HT-29 (cell line): ENCODE results near the gene PHLDB3. TPM values are rescaled to one million over a fixed set of nuclear protein-coding genes. Genes with fewer than 3 reads are reported as not detected.
A peak's percentile ranks its signal among the peaks of the same experiment; 100 is the strongest.

ENCODE experiments used
- DNase-seq: peaks from one replicate; pipeline ENCODE4 v3.0.0-alpha.2; 2015; ENCODE audit warnings: low spot score
- total RNA-seq: library from RNA; depleted of rRNA; stranded (reverse); fragments of >200 nt; shearing (Covaris generic); gene quantifications from 2 replicates; pipeline ENCODE4 v1.2.3, GENCODE V29; 2014

The PHLDB3 gene
- total RNA-seq, 1 experiment from 2014 or later: 45.7 TPM

DNA sequence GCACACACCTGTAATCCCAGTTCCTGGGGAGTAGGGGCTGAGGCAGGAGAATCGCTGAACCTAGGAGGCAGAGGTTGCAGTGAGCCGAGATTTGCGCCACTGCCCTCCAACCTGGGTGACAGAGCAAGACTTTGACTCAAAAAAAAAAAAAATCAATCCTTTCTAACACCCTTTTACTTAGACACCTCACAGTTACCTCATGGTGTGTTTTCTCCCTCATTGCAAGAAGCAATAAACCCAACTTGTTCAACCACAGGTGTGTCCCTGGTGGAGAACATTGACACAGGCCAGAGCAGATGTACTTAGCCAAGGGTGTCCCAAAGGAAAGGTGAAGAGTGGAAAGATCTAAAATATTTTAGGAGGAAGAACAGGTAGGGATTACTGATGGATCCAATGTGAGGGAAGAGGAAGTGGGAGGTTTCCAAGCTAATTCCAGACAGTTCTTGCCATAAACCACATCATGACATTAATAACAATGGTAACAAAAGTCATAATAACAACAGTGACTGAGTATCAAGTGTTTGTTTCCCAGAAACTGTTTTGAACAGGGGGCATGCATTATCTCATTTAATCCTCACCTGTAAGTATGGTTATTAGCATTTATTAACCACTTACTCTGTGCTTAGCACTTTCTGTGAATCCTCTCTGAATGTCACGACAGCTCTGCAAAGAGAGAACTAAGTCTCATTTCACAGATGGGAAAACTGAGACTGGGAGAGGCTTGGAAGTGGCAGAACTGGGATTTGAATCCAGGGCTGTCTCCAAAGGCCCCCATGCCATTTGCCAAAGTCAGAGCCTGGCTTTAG lies 36.0 kb downstream of the PHLDB3 start:
- peak; percentile 18 for DNase-seq

DNA sequence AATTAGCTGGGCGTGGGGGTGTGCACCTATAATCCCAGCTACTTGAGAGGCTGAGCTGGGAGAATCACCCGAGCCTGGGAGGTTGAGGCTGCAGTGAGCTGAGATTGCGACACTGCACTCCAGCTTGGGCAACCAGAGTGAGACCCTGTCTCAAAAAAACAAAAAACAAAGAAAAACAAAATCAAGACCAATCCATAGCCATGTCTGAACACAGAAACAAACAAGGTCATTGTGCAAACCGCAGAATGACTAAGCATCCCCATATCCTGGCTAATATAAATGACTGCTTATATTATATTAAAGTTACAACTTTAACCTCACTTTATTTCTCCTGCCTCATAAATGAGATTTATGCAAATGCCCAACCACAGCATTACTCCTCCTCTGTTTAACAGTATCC lies 36.8 kb downstream of the PHLDB3 start:
- peak; percentile 44 for DNase-seq

DNA sequence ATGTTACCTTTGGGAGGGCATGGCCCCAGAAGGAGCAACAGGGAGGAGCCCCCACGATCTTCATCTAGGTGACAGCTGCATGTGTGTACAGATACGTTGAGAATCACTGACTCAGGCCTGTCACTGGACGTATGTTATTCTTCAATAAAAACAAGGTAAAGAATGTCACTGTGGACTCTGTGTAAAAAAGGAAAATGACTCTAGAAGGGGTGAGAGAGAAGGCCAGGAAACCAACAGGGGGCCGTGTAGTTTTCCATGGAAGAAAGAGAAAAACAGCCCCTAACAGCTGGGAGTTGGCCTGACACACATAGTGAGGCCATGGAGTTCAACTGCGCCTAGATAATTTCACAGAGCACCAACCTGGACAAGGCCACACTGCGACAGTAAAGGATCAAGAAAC lies 37.3 kb downstream of the PHLDB3 start:
- DNase-seq: no peak

DNA sequence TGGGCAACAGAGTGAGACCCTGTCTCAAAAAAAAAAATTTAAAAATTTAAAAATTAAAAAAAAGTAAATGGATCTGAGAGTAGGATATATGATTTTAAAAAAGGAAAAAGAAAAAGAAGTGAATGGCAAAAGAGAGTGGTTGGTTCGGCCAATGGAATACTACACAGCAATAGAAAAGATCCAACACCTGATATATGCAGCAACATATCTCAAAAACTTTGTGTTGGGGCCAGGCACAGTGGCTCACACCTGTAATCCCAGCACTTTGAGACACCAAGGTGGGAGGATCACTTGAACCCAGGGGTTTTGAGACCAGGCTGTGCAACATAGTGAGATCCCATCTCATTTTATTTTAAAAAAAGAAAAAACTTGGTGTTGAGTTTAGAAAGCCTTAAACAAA lies 37.8 kb downstream of the PHLDB3 start:
- no peak for DNase-seq

DNA sequence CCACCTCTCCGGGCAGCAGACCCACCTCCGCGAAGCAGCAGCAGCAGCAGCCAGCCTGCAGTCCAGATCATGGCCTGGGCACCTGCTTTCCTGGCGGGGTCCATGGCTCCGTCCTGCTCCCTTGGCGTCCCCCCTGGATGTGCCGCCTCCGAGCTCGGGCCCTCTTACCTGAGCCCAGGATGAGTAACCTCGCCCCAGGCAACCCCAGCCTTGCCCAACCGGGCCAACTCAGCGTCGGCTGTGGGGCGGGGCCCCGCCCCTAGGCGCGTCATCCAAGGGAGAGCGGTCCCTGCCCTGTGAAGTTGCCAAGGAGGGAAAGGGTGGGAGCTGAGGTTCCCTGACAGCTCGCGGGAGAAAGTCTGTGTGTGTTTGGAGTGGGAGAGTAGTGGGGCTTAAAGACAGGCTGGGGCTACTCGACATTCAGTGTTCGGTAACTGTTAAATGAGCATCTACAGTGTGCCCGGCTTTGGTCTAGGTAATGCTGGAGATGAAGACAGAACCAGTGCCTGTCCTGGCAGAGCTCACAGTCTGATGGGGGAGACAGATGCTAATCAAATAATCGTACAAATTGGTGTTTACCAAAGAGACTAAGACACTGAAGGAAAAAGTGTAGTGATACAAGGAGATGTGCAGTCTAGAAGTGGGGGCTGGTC lies 39.0 kb downstream of the PHLDB3 start, which contains the start of gene LYPD3:
TSS of gene LYPD3 (minus strand) at position 141 of the 653 bp plus-strand sequence. CDS start at position 104, 37 bp downstream.
- DNase-seq: peak; percentile 45

DNA sequence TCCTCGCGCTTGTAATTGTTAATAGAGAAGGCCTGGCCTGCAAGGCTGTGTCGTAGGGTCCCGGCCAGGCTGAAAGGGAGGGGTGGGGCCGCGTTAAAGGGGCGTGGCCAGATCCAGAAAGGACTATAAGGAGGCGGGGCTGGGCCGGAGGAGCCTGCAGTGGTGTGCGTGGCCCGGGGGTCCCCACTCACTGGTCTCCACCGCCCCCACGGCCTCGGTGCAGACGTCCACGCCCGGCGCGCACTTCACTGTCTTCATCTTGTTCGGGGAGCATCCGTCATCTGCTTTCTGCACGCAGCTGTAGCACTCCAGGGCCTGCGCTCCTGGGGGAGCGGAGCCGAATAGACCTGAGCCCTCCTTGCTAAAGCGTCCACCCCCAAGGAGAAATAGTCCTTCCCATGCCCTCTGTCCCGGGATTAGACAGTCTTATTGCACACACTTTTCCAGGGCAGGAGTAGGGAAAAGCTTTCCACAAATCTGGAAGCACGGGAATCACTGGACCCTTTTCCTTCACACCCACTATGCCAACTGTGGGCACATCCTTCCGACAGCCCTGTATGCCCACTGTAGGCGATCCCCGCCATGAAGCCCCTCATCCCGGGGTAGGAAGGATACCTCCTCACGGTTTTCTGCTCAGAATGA lies 40.3 kb downstream of the PHLDB3 start:
- no peak for DNase-seq

DNA sequence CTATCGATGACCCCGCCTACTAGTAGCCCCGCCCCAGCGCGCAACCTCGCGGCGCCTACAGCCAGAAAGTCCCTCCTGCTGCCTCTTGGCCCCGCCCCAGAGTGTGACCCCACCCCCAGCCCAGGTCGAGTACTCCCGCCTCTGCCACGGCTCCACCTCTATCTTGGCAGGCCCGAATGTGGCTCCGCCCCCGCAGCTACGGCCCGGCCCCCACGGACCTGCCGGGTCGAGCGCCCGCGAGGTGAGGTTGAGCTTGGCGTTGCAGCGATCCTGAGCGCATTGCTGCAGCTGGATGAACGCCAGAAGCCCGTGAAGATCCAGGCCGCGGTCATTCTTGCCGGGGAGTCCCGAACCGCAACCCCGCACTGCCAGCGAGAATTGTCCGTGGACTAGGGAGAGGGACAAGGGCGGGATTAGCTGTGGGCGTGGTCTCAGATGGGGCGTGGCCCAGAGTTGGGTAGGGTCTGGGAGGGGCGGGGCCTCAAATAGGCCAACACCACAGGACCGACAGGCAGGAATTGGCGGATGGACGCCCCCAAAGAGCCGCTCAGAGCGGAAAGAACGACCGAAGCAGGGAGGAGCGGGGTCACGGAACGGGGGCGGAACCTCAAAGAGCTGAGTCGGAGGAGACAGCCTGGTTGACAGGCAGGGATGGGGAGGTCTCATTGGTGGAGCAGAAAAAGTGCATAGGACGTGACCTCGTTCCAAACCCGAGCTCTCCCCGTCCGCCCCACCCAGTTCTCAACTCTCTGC lies 41.0 kb downstream of the PHLDB3 start:
- peak; percentile 99 for DNase-seq

DNA sequence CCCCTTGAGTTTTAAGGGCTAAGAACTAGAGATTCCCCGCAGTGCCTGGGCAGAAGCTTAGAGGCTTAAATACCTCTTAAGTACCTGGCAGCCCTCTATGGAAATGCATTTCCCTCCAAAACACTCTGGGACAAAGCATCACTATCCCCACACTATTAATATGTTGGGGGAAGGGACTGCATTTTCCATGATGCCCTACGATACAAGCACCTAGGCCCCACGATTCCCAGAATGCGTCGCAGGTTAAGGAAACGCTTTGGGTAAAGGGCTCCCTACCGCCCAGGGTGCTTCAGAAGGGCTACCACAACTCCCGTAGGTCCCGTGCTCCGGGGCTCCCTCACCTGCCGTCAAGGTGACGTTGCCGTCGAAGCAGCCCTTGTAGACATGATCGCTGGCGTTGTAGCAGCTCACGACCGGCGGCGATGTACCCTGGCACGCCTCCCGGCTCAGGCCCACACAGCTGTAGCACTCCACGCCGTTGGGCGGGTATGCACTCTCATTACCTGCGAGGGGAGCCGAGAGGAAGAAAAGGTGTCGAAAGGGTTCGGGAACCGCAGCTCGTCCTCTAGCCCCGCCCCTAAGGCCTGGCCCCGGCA lies 41.7 kb downstream of the PHLDB3 start:
- no peak for DNase-seq

DNA sequence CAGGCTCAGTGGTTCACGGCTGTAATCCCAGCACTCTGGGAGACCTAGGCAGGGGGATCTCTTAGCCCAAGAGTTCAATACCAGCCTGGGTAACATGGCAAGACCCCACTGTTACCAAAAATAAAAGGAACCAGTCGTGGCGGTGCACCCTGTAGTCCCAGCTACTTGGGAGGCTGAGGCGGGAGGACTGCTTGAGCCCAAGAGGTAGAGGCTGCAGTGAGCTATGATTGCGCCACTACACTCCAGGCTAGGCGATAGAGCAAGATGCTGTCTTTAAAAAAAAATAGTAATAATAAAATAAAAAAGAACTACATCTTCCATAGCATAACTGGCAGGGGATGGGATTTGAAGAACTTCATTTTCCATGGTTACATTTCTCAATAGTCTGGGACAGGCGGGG lies 42.2 kb downstream of the PHLDB3 start:
- no peak for DNase-seq

DNA sequence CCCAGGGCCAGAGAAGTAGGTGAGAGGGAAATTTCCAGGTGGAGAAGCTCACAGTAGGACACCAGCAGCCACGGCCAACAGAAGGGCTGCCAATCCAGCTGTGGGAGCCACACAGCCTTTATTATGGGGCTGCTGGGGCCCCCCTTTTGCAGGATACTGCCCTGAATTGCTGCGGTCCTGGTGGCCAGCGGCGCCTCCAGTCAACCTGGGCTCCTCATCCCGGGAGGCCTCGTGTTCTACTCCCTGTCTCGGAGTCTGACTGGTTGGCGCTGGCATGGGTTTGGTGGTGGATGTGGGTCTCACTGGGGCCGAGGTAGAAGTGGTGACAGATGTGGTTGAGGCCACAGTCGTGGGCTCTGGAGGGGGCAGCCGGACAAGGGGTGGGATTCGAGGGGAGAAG lies 43.2 kb downstream of the PHLDB3 start:
- no peak for DNase-seq

DNA sequence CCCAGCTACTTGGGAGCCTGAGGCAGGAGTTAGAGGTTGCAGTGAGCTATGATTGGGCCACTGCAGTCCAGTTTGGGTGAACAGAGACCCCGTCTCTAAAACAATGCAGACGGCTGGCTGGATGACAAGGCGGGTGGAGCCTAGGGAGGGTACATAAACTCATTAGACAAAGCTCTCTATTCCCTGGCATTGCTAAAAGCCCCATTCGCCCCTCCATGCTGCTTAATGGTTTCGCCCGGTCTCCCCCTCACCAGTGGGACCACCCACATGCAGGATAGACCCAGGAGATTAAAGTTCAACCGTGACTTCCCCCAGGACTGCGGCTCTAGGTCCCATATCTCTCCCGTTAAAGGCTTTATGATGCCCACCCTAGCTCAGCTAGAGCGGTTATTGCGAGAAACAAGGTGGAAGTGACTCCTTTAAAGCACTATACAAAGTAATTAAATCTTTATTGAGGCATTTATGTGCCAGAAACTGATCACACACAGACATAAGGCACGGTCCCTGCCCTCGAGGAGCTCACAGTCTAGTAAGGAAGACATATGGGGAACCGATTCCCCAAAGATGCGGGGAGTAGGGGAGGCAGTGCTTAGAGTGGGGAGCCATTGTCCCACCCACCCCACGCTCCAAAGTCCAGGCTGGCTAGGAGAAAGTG lies 44.1 kb downstream of the PHLDB3 start:
- DNase-seq: no peak

DNA sequence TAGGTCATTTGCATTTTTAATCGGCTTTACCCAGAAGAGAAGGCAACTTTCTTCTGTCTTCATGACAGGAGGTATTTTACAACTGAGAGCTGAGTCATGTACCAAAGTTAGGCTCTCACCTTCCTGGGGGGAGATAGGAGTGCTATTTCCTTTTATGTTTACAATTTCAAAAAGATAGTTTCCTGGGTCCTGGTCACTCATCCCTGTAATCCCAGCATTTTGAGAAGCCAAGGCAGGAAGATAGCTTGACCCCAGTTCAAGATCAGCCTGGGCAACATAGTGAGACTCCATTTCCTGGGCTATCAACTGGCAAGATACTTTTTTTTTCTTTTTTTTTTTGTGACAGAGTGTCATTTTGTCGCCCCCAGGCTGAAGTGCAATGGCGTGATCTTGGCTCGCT lies 46.7 kb downstream of the PHLDB3 start:
- DNase-seq: no peak

DNA sequence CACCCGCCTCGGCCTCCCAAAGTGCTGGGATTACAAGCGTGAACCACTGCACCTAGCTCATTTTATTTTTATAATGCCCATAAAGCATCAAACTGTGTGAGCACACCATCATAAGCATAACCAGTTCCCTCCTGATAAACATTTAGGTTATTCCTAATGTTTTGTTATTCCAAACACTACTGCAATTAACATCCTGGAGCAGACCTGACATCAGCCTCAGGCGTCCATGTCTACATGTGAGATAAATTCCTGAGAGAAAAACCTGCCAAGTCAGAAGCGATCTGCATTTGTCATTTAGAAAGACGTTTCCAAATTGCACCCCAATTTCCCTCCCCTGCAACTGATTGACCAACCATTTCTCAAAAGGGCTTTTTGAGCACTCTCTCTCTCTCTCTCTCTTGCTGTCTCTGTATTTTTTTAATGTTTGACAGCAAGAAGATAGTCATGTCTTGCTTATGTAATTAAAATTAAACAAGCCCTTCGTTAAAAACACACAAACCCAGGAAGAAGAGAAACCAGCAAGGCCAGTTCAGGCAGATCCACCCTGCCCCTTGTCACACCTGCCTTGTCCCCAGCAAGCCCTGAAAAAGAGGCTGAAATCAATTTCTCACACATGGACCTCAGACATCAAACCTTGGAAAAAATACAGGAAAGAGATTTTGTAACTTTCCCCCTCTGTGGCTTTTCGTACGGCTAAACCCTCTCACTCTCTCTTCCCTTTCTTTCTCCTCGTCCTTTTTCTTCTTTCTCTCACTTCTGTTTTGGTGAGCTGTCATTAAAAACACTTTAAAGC lies 49.0 kb downstream of the PHLDB3 start:
- peak; percentile 61 for DNase-seq

DNA sequence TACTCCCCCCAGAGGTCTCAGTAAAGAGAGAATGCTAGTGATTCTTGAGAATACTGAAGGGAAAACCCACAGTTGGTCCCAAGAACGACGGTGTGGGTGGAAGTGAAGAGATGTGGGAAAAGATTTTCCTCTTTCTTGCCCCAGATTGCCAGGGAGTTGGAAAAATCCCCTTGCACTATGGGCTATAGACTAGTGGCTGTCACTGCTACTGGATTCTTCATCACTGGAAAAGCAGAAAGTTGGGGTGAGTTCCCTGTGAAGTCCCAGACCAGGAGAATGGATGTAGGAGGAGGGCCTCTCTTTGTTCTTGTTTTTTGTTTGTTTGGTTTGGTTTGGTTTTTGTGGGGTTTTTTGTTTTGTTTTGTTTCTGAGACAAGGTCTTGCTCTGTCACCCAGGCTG lies 50.5 kb downstream of the PHLDB3 start:
- DNase-seq: no peak

DNA sequence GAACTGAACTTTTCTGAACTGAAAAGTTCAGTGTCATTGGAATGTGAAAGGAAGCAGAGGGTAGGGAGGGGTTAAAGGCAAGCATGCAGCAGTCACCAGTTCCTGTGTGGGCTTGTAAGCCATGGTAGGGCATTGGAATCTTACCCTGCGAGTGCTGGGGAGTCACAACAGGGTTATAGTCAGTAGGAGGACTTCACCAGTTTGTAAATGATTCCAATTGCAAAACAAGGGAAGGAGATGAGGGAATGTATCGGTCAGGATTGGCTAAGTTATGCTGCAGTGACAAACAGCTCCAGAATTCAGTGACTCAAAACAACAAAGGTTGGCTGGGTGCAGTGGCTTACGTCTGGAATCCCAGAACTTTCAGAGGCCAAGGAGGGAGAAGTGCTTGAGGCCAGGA lies 52.0 kb downstream of the PHLDB3 start:
- DNase-seq: no peak

DNA sequence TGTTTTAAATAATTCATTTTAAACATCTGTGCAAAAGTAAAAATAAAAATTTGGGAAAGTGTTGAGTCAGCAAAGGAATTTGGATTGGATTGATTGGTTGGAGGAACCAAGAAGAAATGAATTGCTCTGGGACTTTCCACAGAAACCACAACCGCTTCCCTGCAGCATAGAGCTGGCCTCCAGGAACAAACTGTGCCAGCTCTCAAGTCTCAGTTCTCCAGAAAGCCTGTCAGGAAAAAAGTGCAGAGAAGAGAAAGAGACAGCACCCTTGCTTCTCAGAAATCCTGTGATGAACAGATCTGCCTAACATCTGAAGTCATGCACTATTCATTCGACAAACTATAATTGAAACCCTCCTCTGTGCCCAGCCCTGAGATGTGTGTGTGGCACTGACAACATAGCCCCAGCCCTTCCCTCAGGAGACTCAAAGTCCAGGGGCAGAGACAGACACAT lies 54.0 kb downstream of the PHLDB3 start:
- DNase-seq: no peak

DNA sequence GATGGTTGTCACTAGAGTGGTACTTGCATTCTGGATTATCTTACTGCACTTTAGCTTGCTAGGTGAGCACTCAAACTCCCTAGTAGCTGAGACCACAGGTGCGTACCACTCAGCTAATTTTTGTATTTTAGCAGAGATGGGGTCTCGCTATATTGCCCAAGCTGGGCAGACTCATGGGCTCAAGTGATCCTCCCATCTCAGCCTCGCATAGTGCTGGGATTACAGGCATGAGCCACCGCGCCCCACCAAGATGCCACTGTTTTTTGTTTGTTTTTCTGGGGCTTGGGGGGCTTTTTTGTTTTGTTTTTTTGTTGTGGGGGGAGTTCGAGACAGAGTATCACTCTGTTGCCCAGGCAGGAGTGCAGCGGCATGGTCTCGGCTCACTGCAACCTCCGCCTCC lies 56.9 kb downstream of the PHLDB3 start:
- no peak for DNase-seq

DNA sequence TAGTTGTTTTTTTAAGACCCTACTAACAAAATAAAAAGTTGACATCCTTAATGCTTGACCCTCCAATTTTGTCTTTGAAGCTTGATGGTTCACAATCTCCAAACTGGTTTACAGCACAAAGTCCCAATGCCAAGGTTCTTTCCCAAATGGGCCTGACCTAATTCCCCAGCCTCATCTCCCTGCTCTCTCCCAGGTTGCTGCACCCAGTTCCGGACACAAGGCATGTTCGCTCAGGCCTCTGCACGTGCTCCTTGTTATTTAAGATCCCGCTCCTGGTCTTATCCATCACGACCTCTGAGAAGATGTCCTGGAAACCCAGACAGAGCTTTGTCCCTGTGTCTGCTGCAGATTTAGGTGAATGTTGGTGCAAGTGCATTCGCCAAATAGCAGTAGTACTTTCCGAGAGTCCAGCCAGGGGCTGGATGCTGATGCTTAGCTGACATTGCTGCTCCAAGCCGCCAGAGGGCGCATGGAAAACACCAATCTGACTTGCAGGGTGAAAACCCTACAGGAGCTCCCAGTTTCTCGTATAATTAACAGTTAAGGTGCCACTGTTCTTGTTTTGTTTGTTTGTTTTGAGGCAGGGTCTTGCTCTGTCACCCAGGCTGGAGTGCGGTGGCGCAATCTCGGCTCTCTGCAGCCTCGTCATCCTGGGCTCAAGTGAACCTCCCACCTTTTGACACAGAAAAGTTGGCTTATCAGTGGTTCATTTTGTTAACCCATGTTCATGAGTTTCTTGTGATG lies 57.6 kb downstream of the PHLDB3 start:
- DNase-seq: peak; percentile 95

DNA sequence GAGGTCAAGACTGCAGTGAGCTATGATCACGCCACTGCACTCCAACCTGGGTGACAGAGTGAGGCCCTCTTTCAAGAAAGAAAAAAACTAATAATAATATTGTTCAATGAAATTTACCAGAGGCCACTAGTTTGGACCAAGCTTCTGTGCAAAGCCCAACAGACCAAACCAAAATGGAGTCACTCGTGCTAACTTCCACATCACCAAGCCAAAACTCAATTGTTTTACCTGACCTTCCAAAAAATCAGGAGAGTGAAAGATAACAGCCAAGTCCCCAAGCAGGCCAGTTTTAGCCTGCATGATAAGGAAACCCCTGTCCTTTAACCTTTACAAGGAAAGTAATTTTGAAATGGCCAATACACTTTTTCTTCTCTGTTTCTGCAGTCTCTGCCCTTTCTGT lies 59.1 kb downstream of the PHLDB3 start:
- DNase-seq: no peak
